HG03460 (cell line): ENCODE data around the gene MS4A4E.
"Not testable (repeated sequence)": the region's sequence is repeated elsewhere in the genome, so short reads cannot be mapped to it uniquely, and the experiment has no call there.

Experiments used
- ATAC-seq: cut with Tn5 transposase; IDR thresholded peaks from one replicate; pipeline ENCODE4 v1.9.1; 2021; ENCODE audit not compliant: unreplicated experiment

The MS4A4E gene

GRCh38 chr11:60242740-60243239 is at the start of gene MS4A4E:
TSS of gene MS4A4E (minus strand) at chr11:60243137. CDS start at chr11:60230055, 13,082 bp downstream.
- ATAC-seq: no peak

DNA sequence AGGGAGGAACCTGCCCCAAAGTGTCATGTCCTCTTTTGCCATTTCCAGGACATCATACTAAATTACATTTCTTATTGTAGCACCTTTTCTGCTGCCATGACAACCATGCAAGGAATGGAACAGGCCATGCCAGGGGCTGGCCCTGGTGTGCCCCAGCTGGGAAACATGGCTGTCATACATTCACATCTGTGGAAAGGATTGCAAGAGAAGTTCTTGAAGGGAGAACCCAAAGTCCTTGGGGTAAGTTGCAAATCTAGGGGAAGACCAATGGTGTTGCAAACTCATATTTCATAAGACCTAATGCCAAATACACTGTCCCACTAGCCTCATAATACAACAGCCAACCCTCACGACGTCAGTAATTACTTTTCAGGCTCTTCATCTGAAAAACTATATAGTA is 49.2 kb upstream of the MS4A4E start:
- ATAC-seq: no peak

DNA sequence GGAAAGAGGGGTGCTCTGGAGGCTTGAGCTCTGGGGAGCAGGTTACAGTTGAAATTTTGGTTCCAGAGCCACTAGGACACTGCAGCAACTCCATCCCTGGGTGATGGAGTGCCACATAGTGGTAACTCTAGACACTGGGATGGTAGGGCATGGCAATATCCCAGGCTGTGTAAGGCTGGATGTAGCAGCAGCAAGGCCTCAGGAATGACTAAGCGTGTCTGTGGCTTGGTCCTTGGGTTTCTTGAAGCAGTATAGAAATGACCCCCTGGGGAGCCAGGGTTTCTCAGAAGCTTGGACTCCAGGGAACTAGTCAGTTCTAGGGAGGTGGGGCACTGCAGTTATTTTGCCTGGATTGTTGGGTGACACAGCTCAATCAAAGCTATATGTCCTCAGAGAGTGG is 45.6 kb upstream of the MS4A4E start:
- no peak for ATAC-seq

DNA sequence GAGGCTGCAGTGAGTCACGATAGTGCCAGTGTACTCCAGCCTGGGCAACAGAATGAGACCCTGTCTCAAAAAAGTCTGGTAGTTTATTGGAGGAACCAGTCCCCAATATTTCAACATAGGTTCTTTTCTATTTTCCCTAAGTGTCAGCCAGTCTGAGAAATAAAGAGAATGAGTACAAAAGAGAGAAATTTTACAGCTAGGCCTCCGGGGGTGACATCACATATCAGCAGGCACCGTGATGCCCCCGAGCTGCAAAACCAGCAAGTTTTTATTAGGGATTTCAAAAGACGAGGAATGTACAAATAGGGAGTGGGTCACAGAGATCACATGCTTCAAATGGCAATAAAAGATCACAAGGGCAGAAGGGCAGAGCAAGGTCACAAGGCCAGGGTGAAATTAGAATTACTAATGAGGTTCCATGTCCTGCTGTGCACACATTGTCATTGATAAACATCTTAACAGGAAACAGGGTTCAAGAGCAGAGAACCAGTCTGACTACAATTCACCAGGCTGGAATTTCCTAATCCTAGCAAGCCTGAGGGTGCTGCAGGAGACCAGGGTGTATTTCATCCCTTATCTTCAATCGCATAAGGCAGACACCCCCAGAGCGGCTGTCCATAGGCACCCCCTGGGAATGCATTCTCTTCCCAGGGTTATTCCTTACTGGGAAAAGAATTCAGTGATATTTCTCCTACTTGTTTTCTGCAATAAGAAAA is 42.6 kb upstream of the MS4A4E start:
- ATAC-seq: not testable (repeated sequence)

DNA sequence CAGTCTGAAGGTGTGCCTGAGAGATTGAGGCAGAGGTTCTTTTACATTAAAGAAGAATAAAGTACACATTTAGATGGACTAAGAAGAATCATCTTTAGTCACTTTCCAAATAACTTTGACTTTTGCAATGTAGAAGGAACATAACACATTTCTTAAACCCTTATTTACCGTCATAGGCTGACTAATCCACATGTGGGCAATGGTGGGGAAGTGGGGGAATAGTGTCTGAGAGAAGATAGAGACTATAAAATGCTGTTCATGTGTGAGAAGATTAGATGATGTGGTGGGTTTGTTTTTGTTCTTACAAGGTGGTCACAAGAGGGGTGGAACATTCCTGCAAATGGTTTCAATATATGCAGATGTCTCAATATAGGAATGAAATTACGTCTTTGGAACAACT is 39.3 kb upstream of the MS4A4E start:
- no peak for ATAC-seq

DNA sequence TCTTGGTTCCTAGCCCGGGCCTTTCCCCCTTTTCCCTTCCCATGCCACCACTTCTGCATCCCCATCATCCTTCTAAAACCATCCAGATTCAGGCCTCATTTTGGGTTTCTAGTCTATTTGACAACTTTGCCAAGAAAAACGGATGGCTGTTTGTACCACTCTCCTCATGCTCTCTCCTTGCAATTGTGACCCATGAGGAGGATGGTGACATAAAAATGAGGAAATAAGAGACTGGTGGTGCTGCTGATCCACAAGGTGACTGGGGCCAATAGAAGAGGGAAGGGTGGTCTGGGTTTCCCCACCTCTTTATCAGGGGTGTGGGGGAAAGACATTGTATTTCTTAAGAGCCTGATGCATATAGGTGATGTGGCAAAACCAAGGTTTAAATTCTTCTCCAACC is 38.5 kb upstream of the MS4A4E start:
- no peak for ATAC-seq

DNA sequence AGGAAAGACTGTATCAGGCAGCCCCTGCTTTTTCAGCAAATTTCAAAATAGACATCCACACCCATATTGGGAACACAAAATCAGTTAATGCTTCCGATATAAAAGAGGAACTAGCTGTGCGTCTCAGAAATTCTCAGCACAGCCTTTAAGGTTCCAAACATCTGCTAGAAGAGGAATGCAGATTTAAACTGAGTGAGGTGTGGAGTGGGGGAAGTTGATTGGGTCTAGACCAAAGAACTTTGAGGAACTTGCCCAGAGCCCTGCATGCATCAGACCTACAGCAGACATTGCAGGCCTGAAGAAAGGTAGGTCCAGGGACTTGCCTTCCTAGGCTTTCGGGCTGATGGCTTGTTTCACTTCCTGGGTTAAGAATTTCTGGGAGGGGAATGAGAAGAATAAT is 37.5 kb upstream of the MS4A4E start, which contains the start of gene MS4A4A:
MS4A4A (plus strand) TSS at position 255 of the 400 bp plus-strand sequence; CDS start at position 265, 10 bp downstream.
- no peak for ATAC-seq

DNA sequence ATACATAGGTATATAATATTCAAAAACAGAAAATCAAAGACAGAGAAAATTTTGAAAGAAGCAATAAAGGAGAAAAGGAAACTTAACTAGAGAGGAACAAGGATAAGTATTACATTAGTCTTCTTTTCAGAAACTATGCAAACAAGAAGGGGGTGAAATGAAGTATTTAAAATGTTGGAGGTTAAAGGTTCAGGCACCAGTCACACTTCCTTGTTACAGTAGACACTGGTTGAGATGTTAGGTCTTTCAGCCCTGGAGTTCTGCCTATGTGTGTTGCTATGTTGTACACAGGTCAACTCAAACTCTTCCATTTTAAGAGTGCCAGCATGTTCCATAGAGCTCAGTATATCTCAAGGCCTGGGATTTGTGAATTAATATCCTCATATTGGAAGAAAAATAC is 31.5 kb upstream of the MS4A4E start:
- ATAC-seq: no peak

GRCh38 chr11:60265373-60266214 is 22.7 kb upstream of the MS4A4E start:
- ATAC-seq: no peak

DNA sequence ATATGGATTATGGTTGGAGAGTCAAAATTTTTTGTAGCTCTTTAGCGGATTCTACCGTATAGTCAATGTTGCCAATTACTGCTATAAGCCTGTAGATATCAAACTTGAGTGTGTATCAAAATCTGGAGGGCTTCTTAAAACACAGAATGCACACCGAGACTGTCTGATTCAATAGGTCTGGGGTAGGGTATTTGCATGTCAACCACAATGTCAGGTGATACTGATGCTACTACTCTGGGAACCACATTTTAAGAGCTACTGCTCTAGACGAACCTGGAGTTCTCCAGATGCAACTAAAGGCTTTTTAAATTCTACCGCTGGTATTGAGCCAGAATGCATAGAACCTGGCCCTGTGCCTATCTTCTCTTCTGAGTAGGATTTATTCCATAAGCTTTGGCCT is 21.7 kb upstream of the MS4A4E start:
- ATAC-seq: no peak

DNA sequence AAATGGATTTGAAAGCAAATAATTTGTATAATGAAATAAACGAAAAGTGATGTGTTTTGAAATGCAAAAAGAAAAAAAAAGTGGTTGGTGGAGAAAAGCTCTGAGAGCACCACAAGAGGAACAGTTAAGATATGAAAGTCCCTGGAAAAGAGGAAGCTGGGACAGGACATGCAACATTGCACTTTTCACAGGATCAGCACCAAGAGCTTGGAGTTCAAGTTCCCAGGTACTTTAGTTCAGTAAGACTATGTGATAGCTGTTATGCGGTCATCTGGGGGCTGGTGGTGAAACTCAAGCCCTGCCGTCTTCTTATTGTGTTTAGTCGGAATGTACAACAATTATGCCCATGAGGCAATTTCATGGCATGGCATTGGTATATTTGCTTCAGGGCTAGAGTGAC is 20.5 kb upstream of the MS4A4E start:
- ATAC-seq: no peak

- no peak for ATAC-seq
Measured at GRCh38 chr11:60261014-60261413, 18.1 kb upstream of the MS4A4E start.

- ATAC-seq: no peak
Measured at GRCh38 chr11:60257956-60258722, 15.2 kb upstream of the MS4A4E start.

DNA sequence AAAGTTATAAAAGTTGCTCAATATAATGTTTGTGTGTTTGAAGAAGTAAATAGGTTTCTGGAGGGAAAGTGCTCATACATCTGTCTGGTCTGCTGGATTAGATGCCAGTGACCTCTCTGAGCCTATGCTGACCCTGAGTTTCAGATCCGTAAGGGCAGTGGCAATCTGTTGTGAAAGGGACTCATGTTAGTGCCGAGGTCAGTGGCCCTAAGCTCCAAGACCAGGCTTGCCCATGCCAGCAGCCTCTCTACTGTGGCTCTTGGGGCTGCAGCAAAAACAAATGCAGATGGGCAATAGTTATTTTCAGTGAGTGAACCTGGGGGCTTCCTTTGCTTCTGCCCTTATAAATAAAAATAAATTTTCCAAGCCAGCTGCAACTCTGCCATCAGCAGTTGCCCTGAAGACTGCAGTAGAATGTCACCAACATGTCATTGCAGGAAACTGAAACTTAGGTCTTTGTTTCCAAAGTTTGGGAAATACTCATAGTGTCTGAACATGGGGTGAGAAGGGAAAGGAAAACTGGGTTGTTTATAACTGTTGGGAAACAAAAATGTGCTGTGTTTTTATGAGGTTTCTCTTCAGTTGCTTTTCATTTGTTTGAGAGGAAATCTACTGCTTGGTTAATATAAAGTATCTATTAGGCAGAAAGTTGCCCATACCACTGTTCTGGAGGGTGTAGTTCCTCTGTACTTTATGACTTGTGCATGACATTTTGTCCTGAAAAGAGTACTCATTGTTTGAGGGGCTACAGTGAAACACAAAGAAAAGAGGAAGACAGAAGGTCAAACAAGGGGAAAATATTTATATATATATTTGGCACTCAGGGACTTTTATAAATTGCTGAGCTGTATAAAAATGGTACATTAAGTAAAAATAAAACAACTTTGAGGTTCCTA is 9.5 kb upstream of the MS4A4E start:
- ATAC-seq: no peak

DNA sequence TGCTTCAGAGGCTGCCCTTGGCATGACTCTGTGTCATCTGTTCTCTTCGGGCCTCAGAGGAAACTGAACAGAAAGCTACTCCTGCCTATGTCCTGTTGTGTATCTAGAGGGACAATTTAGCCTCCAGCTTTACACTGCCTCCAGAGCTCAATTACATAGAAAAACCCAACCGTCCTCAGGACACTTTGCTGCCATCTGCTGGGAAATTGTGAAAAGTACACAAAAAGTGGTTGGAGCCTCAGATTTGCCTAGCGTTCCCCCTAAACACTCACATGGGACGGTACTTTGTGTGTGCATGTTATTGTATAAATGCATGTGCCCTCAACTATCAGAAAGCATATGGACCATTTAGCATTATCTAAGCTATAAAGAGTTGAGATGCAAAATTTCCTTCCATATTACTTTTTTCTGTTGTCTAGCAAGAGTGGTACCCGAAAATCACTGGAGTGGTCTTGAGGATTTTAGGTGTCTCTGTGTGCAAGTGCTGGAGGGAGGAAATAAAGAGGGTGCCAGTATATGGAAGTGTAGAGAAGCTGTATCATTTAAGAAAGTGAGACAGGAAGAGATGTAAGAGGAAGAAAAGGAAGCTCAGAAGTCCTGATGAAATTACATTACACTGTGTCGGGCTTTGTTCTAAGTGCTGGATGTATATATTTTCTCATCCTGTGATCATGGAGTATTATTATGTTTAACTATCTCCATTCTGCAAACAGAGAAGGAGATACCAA is 8.7 kb upstream of the MS4A4E start:
- no peak for ATAC-seq

DNA sequence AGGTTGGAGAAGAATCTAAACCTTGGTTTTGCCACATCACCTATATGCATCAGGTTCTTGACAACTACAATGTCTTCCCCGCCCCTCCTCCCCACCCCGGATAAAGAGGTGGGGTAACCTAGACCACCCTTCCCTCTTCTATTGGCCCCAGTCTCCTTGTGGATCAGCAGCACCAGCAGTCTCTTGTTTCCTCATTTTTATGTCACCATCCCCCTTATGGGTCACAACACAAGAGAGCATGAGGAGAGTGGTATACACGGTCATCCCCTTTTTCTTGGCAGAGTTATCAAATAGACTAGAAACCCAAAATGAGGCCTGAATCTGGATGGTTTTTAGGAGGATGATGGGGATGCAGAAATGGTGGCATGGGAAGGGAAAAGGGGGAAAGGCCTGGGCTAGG is 1.2 kb downstream of the MS4A4E start:
- ATAC-seq: no peak

- no peak for ATAC-seq
Measured at GRCh38 chr11:60240662-60241061, 2.3 kb downstream of the MS4A4E start.

GRCh38 chr11:60235321-60235720 is 7.6 kb downstream of the MS4A4E start:
- no peak for ATAC-seq

DNA sequence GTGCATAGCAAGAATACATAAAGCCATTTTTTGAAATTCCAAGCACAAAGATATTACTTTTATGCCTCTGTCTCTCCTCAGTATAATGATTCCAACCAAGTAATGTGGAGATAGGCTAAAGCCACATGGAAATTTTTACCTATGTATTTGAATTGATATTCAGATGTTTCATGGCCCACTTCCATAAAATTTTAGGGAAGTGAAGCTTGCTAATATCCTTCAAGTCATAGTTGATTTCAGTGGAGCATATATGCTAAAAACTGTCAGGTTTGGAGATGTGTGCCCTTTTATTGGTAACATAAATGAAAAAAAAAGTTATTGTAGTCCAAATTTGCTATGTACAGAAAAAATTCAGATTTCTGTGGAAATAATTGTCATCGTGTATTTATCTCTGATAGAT is 12.3 kb downstream of the MS4A4E start:
- no peak for ATAC-seq

- no peak for ATAC-seq
Measured at GRCh38 chr11:60222141-60222540, 20.8 kb downstream of the MS4A4E start.
